ENCODE results near the gene PI4K2A.

The PI4K2A gene

DNA sequence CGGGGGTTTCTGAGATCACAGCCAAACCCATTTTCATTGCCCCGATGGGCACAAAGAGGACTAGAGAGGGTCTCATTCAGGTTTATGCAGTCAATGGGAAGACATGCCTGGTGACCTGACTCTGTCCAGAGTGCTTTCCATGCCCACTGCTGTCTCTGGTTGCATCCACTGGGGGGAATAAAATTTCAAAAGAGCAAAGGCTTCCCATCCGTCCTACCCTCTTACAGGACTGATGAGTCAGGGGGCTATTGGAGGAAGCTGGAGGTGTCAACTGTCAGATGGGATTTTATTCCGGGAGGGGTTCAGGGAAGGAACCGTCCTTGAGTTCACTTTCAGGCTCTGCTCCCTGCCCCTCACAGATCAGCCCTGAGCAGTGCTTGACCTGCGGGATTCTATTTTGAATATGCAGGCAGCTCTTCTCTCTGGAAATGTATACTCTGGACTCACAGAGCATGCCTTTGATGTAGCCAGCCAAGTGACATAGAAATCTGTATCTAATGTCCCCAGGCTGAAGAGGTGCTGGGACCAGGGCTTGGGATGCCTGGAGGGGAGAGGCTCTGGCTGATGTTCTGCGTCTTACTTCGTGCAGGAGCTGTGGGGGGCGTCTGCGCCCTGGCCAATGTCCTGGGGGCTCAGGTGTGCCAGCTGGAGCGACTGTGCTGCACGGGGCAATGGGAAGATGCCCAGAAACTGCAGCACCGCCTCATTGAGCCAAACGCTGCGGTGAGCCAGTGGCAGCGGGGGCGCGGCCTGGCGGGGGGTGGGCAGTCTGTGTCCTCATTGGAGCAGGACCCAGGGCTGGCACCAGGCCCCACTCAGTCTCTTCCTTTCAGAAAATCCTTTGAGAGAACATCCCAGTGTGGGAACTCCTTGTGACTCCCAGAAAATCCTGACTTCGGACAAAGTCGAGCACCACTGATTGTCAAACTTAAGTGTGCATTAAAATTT lies 38.9 kb upstream of the PI4K2A start:
- no peaks in the 10 kb centered on the region for H3K9me3 ChIP-seq (ENCODE audit: control insufficient read depth, low read length)
- no peak for DNase-seq
- no peak overlapping the region for H3K4me3 ChIP-seq (ENCODE audit: insufficient read depth, low read depth, low read length, poor library complexity, severe bottlenecking)
- no peaks in the 10 kb centered on the region for H3K4me1 ChIP-seq (ENCODE audit: control insufficient read depth, insufficient read depth, low read length, poor library complexity, severe bottlenecking)
- H3K27me3 ChIP-seq (replicated peaks; ENCODE audit: control insufficient read depth, insufficient read depth, low read length, poor library complexity, severe bottlenecking) = no peaks in the 10 kb centered on the region
- no peaks in the 10 kb centered on the region for H3K36me3 ChIP-seq (ENCODE audit: control insufficient read depth, insufficient read depth, low read length)
- H3K27ac ChIP-seq (ENCODE audit: insufficient read depth, low read length, poor library complexity, severe bottlenecking) = no peak overlapping the region

DNA sequence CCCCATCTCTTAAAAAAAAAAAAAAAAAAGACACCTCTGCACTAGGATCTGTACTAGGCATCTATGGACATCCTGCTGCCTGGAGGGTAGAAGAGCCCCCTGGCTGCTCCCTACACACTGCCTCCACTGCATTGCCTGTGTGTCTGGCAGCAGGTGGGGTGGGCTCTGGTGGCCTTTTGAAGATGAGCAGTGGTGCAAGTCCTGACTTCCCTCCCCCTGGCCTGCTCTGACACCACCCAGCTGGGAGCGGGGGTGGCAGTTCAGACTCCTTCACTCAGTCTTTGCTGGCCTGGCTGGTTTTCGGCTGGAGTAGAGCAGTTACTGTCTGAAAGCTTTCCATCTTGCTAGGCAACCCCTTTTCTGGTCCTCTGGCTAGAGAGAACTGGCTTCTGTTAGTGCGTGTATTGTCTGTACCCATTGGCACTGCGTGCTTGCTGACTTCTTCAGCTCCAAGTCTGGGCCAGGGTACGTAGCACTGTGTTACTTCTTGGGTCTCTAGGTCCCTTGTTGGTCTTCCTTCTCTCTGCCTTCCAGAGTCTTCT lies 33.3 kb upstream of the PI4K2A start:
- H3K27me3 ChIP-seq (replicated peaks; ENCODE audit: control insufficient read depth, insufficient read depth, low read length, poor library complexity, severe bottlenecking) = no peaks in the 10 kb centered on the region
- no peaks in the 10 kb centered on the region for H3K4me1 ChIP-seq (ENCODE audit: control insufficient read depth, insufficient read depth, low read length, poor library complexity, severe bottlenecking)
- no peaks in the 10 kb centered on the region for H3K9me3 ChIP-seq (ENCODE audit: control insufficient read depth, low read length)
- H3K27ac ChIP-seq (ENCODE audit: insufficient read depth, low read length, poor library complexity, severe bottlenecking) = no peak overlapping the region
- DNase-seq = no peak
- H3K36me3 ChIP-seq (ENCODE audit: control insufficient read depth, insufficient read depth, low read length) = no peaks in the 10 kb centered on the region
- H3K4me3 ChIP-seq (ENCODE audit: insufficient read depth, low read depth, low read length, poor library complexity, severe bottlenecking) = no peak overlapping the region

DNA sequence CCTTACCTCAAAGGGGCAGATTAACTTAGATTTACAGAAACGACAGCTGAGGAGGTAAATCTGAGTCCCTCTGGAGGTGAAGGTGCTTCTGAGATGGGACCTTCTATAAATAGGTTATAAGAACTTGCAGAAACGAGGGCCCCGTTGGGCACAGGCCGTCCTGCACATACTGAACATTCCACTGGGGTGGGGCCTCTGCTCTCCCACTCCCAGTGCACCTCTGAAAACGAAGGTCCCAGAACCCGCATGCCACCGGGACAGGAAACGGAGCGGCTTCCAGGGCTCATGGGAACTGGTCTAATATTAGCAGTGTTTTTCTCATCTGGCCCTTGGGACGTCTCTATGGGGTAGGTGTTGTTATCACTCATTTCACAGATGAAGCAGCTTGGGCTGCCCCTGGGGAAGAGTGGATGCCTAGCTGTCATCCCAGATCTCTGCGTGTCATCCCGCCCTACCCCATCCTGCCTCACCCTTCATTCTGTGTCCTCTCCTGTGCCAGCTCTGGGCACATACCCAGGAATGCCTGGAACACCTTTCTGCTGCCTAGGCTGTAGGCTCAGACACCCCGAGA lies 31.4 kb upstream of the PI4K2A start:
- H3K27me3 ChIP-seq (replicated peaks; ENCODE audit: control insufficient read depth, insufficient read depth, low read length, poor library complexity, severe bottlenecking) = no peaks in the 10 kb centered on the region
- no peak for DNase-seq
- H3K27ac ChIP-seq (ENCODE audit: insufficient read depth, low read length, poor library complexity, severe bottlenecking) = no peak overlapping the region

GRCh38 chr10:97611473-97611872 lies 29.0 kb upstream of the PI4K2A start:
- Histone ChIP-seq H3K36me3 (ENCODE audit: control insufficient read depth, insufficient read depth, low read length) (no peaks in the 10 kb centered on the region), H3K9me3 (ENCODE audit: control insufficient read depth, low read length) (no peaks in the 10 kb centered on the region), H3K4me3 (ENCODE audit: insufficient read depth, low read depth, low read length, poor library complexity, severe bottlenecking) (no peak overlapping the region), H3K4me1 (ENCODE audit: control insufficient read depth, insufficient read depth, low read length, poor library complexity, severe bottlenecking) (no peaks in the 10 kb centered on the region), H3K27me3 (replicated peaks; ENCODE audit: control insufficient read depth, insufficient read depth, low read length, poor library complexity, severe bottlenecking) (no peaks in the 10 kb centered on the region), H3K27ac (ENCODE audit: insufficient read depth, low read length, poor library complexity, severe bottlenecking) (no peak overlapping the region)
- no peak for DNase-seq

More for the DNA sequence above, 31.4 kb upstream of the PI4K2A start:
- H3K36me3 ChIP-seq (ENCODE audit: control insufficient read depth, insufficient read depth, low read length) = no peaks in the 10 kb centered on the region
- no peak overlapping the region for H3K4me3 ChIP-seq (ENCODE audit: insufficient read depth, low read depth, low read length, poor library complexity, severe bottlenecking)
- no peaks in the 10 kb centered on the region for H3K4me1 ChIP-seq (ENCODE audit: control insufficient read depth, insufficient read depth, low read length, poor library complexity, severe bottlenecking)
- no peaks in the 10 kb centered on the region for H3K9me3 ChIP-seq (ENCODE audit: control insufficient read depth, low read length)

GRCh38 chr10:97612386-97612785 lies 28.1 kb upstream of the PI4K2A start:
- DNase-seq = no peak
- Histone ChIP-seq H3K27me3 (replicated peaks; ENCODE audit: control insufficient read depth, insufficient read depth, low read length, poor library complexity, severe bottlenecking) (no peaks in the 10 kb centered on the region), H3K4me3 (ENCODE audit: insufficient read depth, low read depth, low read length, poor library complexity, severe bottlenecking) (no peak overlapping the region), H3K36me3 (ENCODE audit: control insufficient read depth, insufficient read depth, low read length) (no peaks in the 10 kb centered on the region), H3K4me1 (ENCODE audit: control insufficient read depth, insufficient read depth, low read length, poor library complexity, severe bottlenecking) (no peaks in the 10 kb centered on the region), H3K27ac (ENCODE audit: insufficient read depth, low read length, poor library complexity, severe bottlenecking) (no peak overlapping the region), H3K9me3 (ENCODE audit: control insufficient read depth, low read length) (no peaks in the 10 kb centered on the region)

DNA sequence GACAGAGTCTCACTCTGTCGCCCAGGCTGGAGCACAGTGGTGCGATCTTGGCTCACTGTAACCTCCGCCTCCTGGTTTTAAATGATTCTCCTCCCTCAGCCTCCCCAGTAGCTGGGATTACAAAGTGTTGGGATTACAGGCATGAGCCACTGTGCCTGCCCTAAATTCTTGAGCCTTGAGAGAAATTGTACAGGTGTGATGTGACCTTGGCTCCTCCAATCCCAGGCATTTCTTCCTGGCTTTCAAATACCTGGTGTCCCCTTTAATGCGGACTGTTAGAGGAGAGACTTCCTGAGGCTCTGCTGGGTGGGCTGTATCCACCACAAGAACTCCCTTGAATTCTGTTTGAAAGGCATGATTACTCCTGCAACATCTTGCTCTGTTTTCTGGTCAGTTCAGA lies 22.2 kb upstream of the PI4K2A start:
- no peak for DNase-seq
- H3K4me1 ChIP-seq (ENCODE audit: control insufficient read depth, insufficient read depth, low read length, poor library complexity, severe bottlenecking) = no peaks in the 10 kb centered on the region
- no peaks in the 10 kb centered on the region for H3K9me3 ChIP-seq (ENCODE audit: control insufficient read depth, low read length)
- H3K27ac ChIP-seq (ENCODE audit: insufficient read depth, low read length, poor library complexity, severe bottlenecking) = no peak overlapping the region
- no peaks in the 10 kb centered on the region for H3K27me3 ChIP-seq (replicated peaks; ENCODE audit: control insufficient read depth, insufficient read depth, low read length, poor library complexity, severe bottlenecking)
- no peak overlapping the region for H3K4me3 ChIP-seq (ENCODE audit: insufficient read depth, low read depth, low read length, poor library complexity, severe bottlenecking)
- no peaks in the 10 kb centered on the region for H3K36me3 ChIP-seq (ENCODE audit: control insufficient read depth, insufficient read depth, low read length)

GRCh38 chr10:97618733-97619132 lies 21.7 kb upstream of the PI4K2A start:
- Histone ChIP-seq H3K4me1 (ENCODE audit: control insufficient read depth, insufficient read depth, low read length, poor library complexity, severe bottlenecking) (no peaks in the 10 kb centered on the region), H3K27me3 (replicated peaks; ENCODE audit: control insufficient read depth, insufficient read depth, low read length, poor library complexity, severe bottlenecking) (no peaks in the 10 kb centered on the region), H3K36me3 (ENCODE audit: control insufficient read depth, insufficient read depth, low read length) (no peaks in the 10 kb centered on the region), H3K27ac (ENCODE audit: insufficient read depth, low read length, poor library complexity, severe bottlenecking) (no peak overlapping the region), H3K9me3 (ENCODE audit: control insufficient read depth, low read length) (no peaks in the 10 kb centered on the region), H3K4me3 (ENCODE audit: insufficient read depth, low read depth, low read length, poor library complexity, severe bottlenecking) (no peak overlapping the region)
- no peak for DNase-seq

DNA sequence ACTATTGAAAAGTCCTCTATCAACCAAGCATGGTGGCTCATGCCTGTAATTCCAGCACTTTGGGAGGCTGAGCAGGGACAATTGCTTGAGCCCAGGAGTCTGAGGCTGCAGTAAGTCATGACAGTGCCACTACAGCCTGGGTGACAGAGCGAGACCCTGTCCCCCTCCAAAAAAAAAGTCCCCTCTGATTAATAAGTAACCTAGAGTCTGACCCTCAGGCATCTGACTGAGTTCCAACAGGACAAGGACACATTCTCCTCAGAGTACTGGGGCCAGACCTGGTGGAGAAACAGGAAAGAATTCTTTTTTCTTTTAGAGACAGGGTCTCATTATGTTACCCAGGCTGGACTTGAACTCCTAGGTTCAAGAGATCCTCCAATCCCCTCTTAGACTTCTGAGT lies 17.2 kb upstream of the PI4K2A start:
- H3K9me3 ChIP-seq (ENCODE audit: control insufficient read depth, low read length) = no peaks in the 10 kb centered on the region

DNA sequence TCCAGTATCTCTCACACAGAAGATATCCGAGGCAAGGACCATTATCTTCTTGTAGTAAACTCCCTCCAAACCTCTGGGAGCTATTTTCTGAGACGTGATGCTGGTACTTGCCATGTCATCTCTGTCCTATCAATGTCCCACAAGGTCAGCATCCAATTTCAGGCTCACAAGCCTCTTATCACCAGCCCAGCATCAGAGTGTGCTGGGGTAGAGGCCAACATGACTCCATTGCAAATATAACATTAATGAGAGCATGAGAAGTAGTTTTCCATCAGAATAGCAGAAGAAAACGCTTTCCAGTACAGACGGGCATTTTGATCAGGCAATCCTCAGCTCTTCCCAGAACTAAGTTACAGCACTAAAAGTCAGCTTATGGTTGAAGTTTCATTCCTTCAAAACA lies 12.7 kb upstream of the PI4K2A start:
- DNase-seq = no peak
- H3K27me3 ChIP-seq (replicated peaks; ENCODE audit: control insufficient read depth, insufficient read depth, low read length, poor library complexity, severe bottlenecking) = no peaks in the 10 kb centered on the region
- no peak overlapping the region for H3K27ac ChIP-seq (ENCODE audit: insufficient read depth, low read length, poor library complexity, severe bottlenecking)
- no peak overlapping the region for H3K4me3 ChIP-seq (ENCODE audit: insufficient read depth, low read depth, low read length, poor library complexity, severe bottlenecking)
- no peaks in the 10 kb centered on the region for H3K4me1 ChIP-seq (ENCODE audit: control insufficient read depth, insufficient read depth, low read length, poor library complexity, severe bottlenecking)
- no peaks in the 10 kb centered on the region for H3K36me3 ChIP-seq (ENCODE audit: control insufficient read depth, insufficient read depth, low read length)
- H3K9me3 ChIP-seq (ENCODE audit: control insufficient read depth, low read length) = no peaks in the 10 kb centered on the region

More for the DNA sequence above, 17.2 kb upstream of the PI4K2A start:
- no peaks in the 10 kb centered on the region for H3K4me1 ChIP-seq (ENCODE audit: control insufficient read depth, insufficient read depth, low read length, poor library complexity, severe bottlenecking)
- no peaks in the 10 kb centered on the region for H3K27me3 ChIP-seq (replicated peaks; ENCODE audit: control insufficient read depth, insufficient read depth, low read length, poor library complexity, severe bottlenecking)
- H3K4me3 ChIP-seq (ENCODE audit: insufficient read depth, low read depth, low read length, poor library complexity, severe bottlenecking) = no peak overlapping the region
- no peak overlapping the region for H3K27ac ChIP-seq (ENCODE audit: insufficient read depth, low read length, poor library complexity, severe bottlenecking)
- H3K36me3 ChIP-seq (ENCODE audit: control insufficient read depth, insufficient read depth, low read length) = no peaks in the 10 kb centered on the region
- no peak for DNase-seq

GRCh38 chr10:97628228-97628627 lies 12.2 kb upstream of the PI4K2A start:
- no peaks in the 10 kb centered on the region for H3K36me3 ChIP-seq (ENCODE audit: control insufficient read depth, insufficient read depth, low read length)
- no peaks in the 10 kb centered on the region for H3K9me3 ChIP-seq (ENCODE audit: control insufficient read depth, low read length)
- no peak overlapping the region for H3K4me3 ChIP-seq (ENCODE audit: insufficient read depth, low read depth, low read length, poor library complexity, severe bottlenecking)
- no peak for DNase-seq
- H3K4me1 ChIP-seq (ENCODE audit: control insufficient read depth, insufficient read depth, low read length, poor library complexity, severe bottlenecking) = no peaks in the 10 kb centered on the region
- no peak overlapping the region for H3K27ac ChIP-seq (ENCODE audit: insufficient read depth, low read length, poor library complexity, severe bottlenecking)
- no peaks in the 10 kb centered on the region for H3K27me3 ChIP-seq (replicated peaks; ENCODE audit: control insufficient read depth, insufficient read depth, low read length, poor library complexity, severe bottlenecking)

Measured in effector memory CD4-positive, alpha-beta T cell (primary cell).